Measurements from ENCODE around the gene ZBTB46.

ZBTB46 gene

DNA sequence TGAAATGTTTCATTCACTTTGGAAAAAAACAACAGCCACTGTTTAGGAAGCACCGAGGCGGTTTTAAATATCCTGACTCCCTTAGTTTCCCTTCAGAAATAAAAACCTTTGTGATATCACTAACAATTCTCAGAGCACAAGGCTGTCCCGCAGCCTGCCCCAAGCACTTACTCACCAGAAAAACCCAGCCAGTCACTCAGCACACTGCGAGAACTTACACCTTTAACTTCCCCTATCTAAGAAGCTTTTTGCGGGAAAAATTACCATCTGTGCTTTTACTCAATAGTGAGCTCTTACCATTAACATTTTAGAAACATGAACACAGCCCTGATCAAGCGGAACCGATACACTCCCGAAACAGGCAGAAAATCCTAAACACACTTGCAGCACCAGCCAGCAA lies 9.3 kb downstream of the ZBTB46 start:
- H3K9me3 ChIP-seq (ENCODE audit: low read length) = no peaks in the 10 kb centered on the region
- no peaks in the 10 kb centered on the region for H3K36me3 ChIP-seq (ENCODE audit: insufficient read depth, low read length)
- H3K27ac ChIP-seq (ENCODE audit: low read depth, low read length) = no peak overlapping the region

DNA sequence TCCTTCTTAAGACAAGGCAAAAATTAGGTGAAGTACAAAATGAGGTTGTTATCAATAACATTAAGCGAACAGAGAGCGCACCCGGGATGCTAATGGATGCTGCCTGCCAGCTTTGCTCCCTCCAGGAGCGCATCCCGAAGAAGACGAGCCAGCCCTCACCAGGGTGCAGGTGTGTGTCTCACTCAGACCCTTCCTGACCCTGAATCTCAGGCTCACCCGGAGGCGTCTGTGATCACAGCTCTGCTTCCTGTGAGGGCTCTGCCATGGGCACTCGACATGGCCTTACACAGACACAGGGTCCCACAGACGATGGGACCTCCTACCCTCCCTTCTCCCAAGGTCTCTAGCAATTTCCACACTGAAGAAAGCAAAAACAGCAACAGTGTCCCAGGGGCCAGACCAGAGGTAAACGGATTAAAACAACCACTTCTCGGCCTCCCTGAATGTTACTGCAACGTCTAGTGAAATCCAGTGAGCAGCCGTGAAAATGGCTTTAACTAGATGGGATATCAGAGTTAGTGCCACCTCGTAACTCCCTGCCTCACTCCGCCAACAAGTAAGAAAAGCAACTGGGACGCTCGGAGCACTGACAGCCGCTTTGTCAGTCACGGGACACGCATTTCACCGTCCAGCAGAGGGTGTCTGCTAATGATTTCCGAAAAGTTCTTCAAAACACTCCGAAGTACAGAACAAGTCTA lies 11.7 kb downstream of the ZBTB46 start:
- Histone ChIP-seq H3K4me3 (ENCODE audit: low read depth in 1 of 2, low read length in 2 of 2) (no peak overlapping the region), H3K9ac (ENCODE audit: low read length) (no peak overlapping the region), H3K4me1 (ENCODE audit: insufficient read depth, low read length) (no peaks in the 10 kb centered on the region), H3K27ac (ENCODE audit: low read depth, low read length) (no peak overlapping the region), H3K27me3 (ENCODE audit: control insufficient read depth in 1 of 2, insufficient read depth in 2 of 2, low read length in 2 of 2) (no peaks in the 10 kb centered on the region), H3K9me3 (ENCODE audit: low read length) (no peaks in the 10 kb centered on the region), H3K36me3 (ENCODE audit: insufficient read depth, low read length) (no peaks in the 10 kb centered on the region)

More for the DNA sequence above, 9.3 kb downstream of the ZBTB46 start:
- Histone ChIP-seq H3K4me3 (ENCODE audit: low read depth in 1 of 2, low read length in 2 of 2) (no peak overlapping the region), H3K27me3 (ENCODE audit: control insufficient read depth in 1 of 2, insufficient read depth in 2 of 2, low read length in 2 of 2) (peaks cover 0 to 1% of the 10 kb centered on the region in 2 donors), H3K9ac (ENCODE audit: low read length) (no peak overlapping the region), H3K4me1 (ENCODE audit: insufficient read depth, low read length) (no peaks in the 10 kb centered on the region)

DNA sequence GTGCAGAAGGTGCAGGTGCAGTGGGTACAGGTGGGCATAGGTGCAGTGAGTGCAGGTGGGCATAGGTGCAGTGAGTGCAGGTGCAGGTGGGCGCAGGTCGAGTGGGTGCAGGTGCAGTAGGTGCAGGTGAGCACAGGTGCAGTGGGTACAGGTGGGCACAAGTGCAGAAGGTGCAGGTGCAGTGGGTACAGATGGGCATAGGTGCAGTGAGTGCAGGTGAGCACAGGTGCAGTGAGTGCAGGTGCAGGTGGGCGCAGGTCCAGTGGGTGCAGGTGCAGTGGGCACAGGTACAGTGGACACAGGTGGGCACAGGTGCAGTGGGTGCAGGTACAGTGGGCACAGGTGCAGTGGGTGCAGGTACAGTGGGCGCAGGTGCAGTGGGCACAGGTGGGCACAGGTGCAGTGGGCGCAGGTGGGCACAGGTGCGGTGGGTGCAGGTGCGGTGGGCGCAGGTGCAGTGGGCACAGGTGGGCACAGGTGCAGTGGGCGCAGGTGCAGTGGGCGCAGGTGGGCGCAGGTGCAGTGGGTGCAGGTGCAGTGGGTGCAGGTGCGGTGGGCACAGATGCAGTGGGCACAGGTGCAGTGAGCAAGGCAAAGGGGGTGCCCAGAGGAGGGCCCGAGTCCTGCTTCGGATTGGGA lies 15.3 kb downstream of the ZBTB46 start:
- Histone ChIP-seq H3K4me3 (ENCODE audit: low read depth in 1 of 2, low read length in 2 of 2) (no peak overlapping the region), H3K9me3 (ENCODE audit: low read length) (no peaks in the 10 kb centered on the region), H3K36me3 (ENCODE audit: insufficient read depth, low read length) (no peaks in the 10 kb centered on the region), H3K27me3 (ENCODE audit: control insufficient read depth in 1 of 2, insufficient read depth in 2 of 2, low read length in 2 of 2) (no peaks in the 10 kb centered on the region), H3K9ac (ENCODE audit: low read length) (no peak overlapping the region), H3K27ac (ENCODE audit: low read depth, low read length) (no peak overlapping the region), H3K4me1 (ENCODE audit: insufficient read depth, low read length) (no peaks in the 10 kb centered on the region)

DNA sequence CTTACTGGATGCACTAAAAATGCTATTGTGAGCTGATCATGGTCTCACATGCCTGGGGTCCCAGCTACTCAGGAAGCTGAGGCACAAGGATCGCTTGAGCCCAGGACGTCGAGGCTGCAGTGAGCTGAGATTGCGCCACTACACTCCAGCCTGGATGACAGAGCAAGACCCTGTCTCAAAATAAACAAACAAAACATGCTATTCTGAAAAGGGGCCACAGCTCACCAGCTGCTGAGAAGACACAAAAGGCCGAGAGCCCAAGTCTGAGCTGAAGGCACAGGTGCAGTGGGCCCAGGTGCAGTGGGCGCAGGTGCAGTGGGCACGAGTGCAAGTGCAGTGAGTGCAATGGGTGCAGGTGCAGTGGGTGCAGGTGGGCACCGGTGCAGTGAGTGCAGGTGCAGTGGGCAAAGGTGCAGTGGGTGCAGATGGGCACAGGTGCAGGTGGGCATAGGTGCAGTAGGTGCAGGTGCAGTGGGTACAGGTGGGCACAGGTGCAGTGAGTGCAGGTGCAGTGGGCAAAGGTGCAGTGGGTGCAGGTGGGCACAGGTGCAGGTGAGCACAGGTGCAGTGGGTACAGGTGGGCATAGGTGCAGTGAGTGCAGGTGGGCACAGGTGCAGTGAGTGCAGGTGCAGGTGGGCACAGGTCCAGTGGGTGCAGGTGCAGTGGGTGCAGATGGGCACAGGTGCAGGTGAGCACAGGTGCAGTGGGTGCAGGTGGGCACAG lies 16.0 kb downstream of the ZBTB46 start:
- H3K9me3 ChIP-seq (ENCODE audit: low read length) = no peaks in the 10 kb centered on the region
- H3K4me3 ChIP-seq (ENCODE audit: low read depth in 1 of 2, low read length in 2 of 2) = no peak overlapping the region
- H3K36me3 ChIP-seq (ENCODE audit: insufficient read depth, low read length) = no peaks in the 10 kb centered on the region
- H3K27me3 ChIP-seq (ENCODE audit: control insufficient read depth in 1 of 2, insufficient read depth in 2 of 2, low read length in 2 of 2) = no peaks in the 10 kb centered on the region
- H3K9ac ChIP-seq (ENCODE audit: low read length) = no peak overlapping the region
- no peaks in the 10 kb centered on the region for H3K4me1 ChIP-seq (ENCODE audit: insufficient read depth, low read length)
- H3K27ac ChIP-seq (ENCODE audit: low read depth, low read length) = no peak overlapping the region

DNA sequence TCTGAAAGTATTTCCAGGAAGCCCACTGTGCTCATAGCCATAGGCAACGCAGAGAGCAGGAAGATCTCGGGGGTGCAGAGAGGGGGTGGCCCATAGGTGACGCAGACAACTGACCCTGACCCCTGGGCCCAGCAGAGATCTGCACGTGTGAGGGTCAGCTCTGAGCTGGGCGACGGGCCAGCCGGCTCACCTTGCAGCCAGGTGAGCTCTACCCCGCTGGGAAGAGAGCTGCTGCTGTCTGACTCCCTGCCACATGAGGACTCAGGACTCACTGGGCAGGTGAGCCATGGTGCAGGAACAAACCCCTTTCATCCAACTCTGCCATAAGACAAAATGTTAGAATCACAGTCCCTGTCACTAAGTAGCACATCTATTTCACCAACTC lies 19.6 kb downstream of the ZBTB46 start:
- Histone ChIP-seq H3K27ac (ENCODE audit: low read depth, low read length) (no peak overlapping the region), H3K4me1 (ENCODE audit: insufficient read depth, low read length) (no peaks in the 10 kb centered on the region)

DNA sequence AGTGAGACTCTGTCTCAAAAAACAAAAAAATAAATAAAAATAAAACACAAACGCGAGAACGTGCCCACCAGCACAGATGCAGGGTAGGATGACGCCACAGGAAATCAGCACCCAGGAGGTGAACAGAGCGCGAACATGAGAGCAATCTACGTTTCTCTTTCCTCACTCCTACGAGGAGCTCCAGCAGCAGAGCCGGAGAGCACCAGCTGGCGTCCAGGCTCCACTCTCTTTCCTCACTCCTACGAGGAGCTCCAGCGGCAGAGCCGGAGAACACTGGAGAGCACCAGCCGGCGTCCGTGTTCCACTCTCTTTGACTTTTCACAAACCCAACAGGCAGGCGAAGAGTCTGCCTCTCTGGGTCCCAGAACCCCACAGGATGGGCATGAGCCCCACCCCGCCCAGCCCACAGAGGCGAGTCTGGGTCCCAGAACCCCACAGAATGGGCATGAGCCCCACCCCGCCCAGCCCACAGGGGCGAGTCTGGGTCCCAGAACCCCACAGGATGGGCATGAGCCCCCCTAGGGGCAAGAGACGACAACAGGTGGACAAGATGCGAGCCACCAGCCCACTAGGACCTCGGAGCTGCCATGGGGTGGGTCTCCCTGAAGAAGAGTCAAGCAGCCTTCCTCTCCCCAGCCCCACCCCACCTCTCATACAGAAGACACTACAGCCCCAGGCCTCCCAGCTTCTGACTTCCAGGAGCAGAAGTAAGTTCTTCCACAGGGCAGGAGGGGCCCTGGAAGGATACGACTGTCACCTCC lies 20.2 kb downstream of the ZBTB46 start:
- Histone ChIP-seq H3K4me3 (ENCODE audit: low read depth in 1 of 2, low read length in 2 of 2) (no peak overlapping the region), H3K27ac (ENCODE audit: low read depth, low read length) (no peak overlapping the region), H3K27me3 (ENCODE audit: control insufficient read depth in 1 of 2, insufficient read depth in 2 of 2, low read length in 2 of 2) (no peaks in the 10 kb centered on the region), H3K36me3 (ENCODE audit: insufficient read depth, low read length) (no peaks in the 10 kb centered on the region), H3K9ac (ENCODE audit: low read length) (no peak overlapping the region), H3K4me1 (ENCODE audit: insufficient read depth, low read length) (no peaks in the 10 kb centered on the region), H3K9me3 (ENCODE audit: low read length) (no peaks in the 10 kb centered on the region)

More for the DNA sequence above, 19.6 kb downstream of the ZBTB46 start:
- Histone ChIP-seq H3K27me3 (ENCODE audit: control insufficient read depth in 1 of 2, insufficient read depth in 2 of 2, low read length in 2 of 2) (no peaks in the 10 kb centered on the region), H3K9ac (ENCODE audit: low read length) (no peak overlapping the region), H3K4me3 (ENCODE audit: low read depth in 1 of 2, low read length in 2 of 2) (no peak overlapping the region), H3K36me3 (ENCODE audit: insufficient read depth, low read length) (no peaks in the 10 kb centered on the region), H3K9me3 (ENCODE audit: low read length) (no peaks in the 10 kb centered on the region)

DNA sequence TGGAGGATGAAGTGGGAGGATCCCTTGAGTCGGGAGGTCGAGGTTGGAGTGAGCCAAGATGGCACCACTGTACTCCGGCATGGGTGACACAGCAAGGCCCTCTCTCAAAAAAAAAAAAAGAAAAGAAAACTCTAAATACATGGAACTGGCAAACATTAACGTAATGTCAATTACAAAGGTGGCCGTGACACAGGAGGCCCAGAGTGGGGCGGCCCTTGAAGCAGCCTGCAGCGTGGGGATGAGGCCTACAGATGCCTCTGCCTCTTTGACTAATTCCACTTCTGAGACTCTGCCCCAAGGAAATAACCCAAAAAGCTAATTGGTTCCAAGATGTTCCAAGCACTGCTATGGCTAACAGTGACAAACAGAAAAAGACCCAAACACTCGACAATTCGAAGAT lies 21.2 kb downstream of the ZBTB46 start:
- Histone ChIP-seq H3K27ac (ENCODE audit: low read depth, low read length) (no peak overlapping the region), H3K36me3 (ENCODE audit: insufficient read depth, low read length) (no peaks in the 10 kb centered on the region), H3K4me1 (ENCODE audit: insufficient read depth, low read length) (no peaks in the 10 kb centered on the region), H3K9ac (ENCODE audit: low read length) (no peak overlapping the region), H3K9me3 (ENCODE audit: low read length) (no peaks in the 10 kb centered on the region), H3K4me3 (ENCODE audit: low read depth in 1 of 2, low read length in 2 of 2) (no peak overlapping the region), H3K27me3 (ENCODE audit: control insufficient read depth in 1 of 2, insufficient read depth in 2 of 2, low read length in 2 of 2) (no peaks in the 10 kb centered on the region)

DNA sequence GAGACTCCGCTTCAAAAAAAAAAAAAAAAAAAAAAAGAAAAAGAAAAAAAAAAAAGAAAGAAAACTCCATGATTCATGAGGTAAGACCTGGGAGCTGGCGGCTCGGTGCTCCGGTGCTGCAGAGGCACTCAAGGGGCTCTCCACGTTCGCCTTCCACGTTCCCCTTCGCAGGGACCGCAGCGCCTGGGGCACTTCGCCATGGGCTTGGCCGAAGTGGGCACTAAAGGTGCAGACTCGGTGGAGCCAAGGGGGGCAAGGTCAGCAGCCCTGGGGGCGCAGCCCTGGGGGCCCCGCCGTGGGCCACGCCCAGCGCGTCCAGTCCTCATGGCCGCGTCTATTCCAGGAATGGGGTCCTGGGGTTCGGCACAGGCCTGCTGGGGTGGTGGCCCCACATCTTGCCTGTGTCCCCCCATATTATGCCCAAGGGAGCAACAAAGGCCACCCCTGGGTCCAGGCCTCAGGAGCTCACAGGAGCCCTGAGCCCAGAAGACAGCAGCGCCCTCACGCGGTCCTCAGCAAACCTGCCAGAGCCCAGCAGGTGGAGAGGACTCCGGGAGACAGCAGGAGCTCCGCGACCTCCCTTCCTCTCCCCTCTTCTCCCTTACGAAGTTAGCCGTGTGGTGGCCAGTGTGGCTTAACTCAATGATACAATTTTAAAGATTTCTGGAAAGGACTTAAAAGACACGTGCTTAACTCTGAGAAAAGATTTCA lies 21.9 kb downstream of the ZBTB46 start:
- no peak overlapping the region for H3K27ac ChIP-seq (ENCODE audit: low read depth, low read length)
- no peak overlapping the region for H3K4me3 ChIP-seq (ENCODE audit: low read depth in 1 of 2, low read length in 2 of 2)
- H3K4me1 ChIP-seq (ENCODE audit: insufficient read depth, low read length) = no peaks in the 10 kb centered on the region
- no peaks in the 10 kb centered on the region for H3K36me3 ChIP-seq (ENCODE audit: insufficient read depth, low read length)
- no peak overlapping the region for H3K9ac ChIP-seq (ENCODE audit: low read length)
- H3K27me3 ChIP-seq (ENCODE audit: control insufficient read depth in 1 of 2, insufficient read depth in 2 of 2, low read length in 2 of 2) = no peaks in the 10 kb centered on the region
- no peaks in the 10 kb centered on the region for H3K9me3 ChIP-seq (ENCODE audit: low read length)

DNA sequence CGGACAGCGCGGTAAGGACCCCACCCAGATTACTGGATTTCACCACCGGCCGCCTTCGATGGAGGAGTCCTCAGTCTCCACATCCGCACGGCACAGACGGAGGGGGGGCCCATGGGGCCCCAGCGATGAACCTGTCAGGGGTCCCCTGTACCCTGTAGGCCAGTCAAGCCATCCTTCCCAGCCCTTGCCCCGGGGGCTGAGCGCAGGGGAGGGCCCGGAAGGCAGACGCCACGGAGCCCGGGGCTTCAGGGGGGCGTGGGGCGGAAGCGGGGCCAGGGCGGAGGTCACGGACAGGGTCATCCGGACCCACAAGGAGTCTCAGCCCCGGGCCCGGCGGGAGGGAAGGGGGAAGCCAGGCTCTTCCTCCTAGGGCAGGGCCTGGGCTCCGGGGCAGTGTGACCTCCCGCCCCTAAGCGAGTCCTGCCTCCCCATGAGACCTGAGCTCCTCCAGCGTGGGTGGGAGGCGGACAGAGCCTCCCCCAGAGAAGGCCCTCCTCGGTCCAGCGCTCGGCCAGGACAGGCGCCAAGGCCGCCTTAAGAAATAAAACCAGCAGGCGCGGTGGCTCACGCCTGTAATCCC lies 22.8 kb downstream of the ZBTB46 start:
- no peak overlapping the region for H3K9ac ChIP-seq (ENCODE audit: low read length)
- no peaks in the 10 kb centered on the region for H3K4me1 ChIP-seq (ENCODE audit: insufficient read depth, low read length)
- H3K27ac ChIP-seq (ENCODE audit: low read depth, low read length) = no peak overlapping the region
- no peak overlapping the region for H3K4me3 ChIP-seq (ENCODE audit: low read depth in 1 of 2, low read length in 2 of 2)
- no peaks in the 10 kb centered on the region for H3K9me3 ChIP-seq (ENCODE audit: low read length)
- H3K36me3 ChIP-seq (ENCODE audit: insufficient read depth, low read length) = no peaks in the 10 kb centered on the region
- no peaks in the 10 kb centered on the region for H3K27me3 ChIP-seq (ENCODE audit: control insufficient read depth in 1 of 2, insufficient read depth in 2 of 2, low read length in 2 of 2)

DNA sequence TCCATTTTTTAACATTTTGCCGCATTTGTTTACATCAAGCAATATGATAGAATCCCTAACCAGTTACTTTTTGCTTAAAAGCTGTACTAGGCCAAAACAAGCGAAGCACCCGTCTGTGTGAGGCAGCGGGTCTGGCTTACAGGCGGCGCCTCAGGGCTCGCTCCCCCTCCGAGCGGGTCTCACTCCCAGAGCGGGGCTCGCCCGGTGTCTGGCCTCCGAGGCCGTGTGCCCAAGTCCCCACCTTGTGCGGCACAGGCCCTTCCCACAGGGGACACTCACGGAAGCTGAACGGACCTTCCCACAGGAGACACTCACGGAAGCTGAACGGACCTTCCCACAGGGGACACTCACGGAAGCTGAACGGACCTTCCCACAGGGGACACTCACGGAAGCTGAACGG lies 23.4 kb downstream of the ZBTB46 start:
- Histone ChIP-seq H3K27ac (ENCODE audit: low read depth, low read length) (no peak overlapping the region), H3K27me3 (ENCODE audit: control insufficient read depth in 1 of 2, insufficient read depth in 2 of 2, low read length in 2 of 2) (no peaks in the 10 kb centered on the region), H3K4me1 (ENCODE audit: insufficient read depth, low read length) (no peaks in the 10 kb centered on the region), H3K36me3 (ENCODE audit: insufficient read depth, low read length) (no peaks in the 10 kb centered on the region), H3K9ac (ENCODE audit: low read length) (no peak overlapping the region), H3K4me3 (ENCODE audit: low read depth in 1 of 2, low read length in 2 of 2) (no peak overlapping the region), H3K9me3 (ENCODE audit: low read length) (no peaks in the 10 kb centered on the region)

DNA sequence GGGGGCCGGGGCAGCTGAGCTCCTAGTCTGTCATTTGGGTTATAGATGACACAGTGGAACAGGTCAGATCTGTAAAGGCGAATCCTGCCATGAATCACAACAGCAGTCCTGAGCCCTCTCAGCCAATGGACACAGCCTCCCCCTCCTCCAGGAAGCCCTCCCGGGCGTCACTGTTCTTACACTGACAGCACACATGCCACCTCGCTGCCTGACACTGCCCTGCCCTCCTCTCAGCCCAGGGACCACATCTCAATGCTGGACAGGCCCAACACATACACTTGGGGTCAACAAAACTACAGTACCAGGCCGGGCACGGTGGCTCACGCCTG lies 26.8 kb downstream of the ZBTB46 start:
- no peaks in the 10 kb centered on the region for H3K27me3 ChIP-seq (ENCODE audit: control insufficient read depth in 1 of 2, insufficient read depth in 2 of 2, low read length in 2 of 2)
- no peak overlapping the region for H3K27ac ChIP-seq (ENCODE audit: low read depth, low read length)
- no peaks in the 10 kb centered on the region for H3K36me3 ChIP-seq (ENCODE audit: insufficient read depth, low read length)
- no peaks in the 10 kb centered on the region for H3K9me3 ChIP-seq (ENCODE audit: low read length)
- no peaks in the 10 kb centered on the region for H3K4me1 ChIP-seq (ENCODE audit: insufficient read depth, low read length)
- H3K9ac ChIP-seq (ENCODE audit: low read length) = no peak overlapping the region
- no peak overlapping the region for H3K4me3 ChIP-seq (ENCODE audit: low read depth in 1 of 2, low read length in 2 of 2)
